ENCODE measurements around the gene NAA15.
"Not testable (repeated sequence)": the region's sequence is repeated elsewhere in the genome, so short reads cannot be mapped to it uniquely, and the experiment has no call there.

The NAA15 gene

GRCh38 chr4:139368998-139369397 is 67.7 kb downstream of the NAA15 start:
- no peak for DNase-seq

- no peak for DNase-seq
These were observed 72.9 kb downstream of the NAA15 start for GRCh38 chr4:139374251-139374650.

- DNase-seq: no peak
These were observed 85.1 kb downstream of the NAA15 start for GRCh38 chr4:139386421-139386820.

GRCh38 chr4:139389102-139389501 is 87.8 kb downstream of the NAA15 start:
- DNase-seq: no peak

GRCh38 chr4:139389991-139390390 is 88.7 kb downstream of the NAA15 start:
- DNase-seq: no peak

- no peak for DNase-seq
These were observed 90.4 kb downstream of the NAA15 start for GRCh38 chr4:139391731-139392130.

- DNase-seq: no peak
These were observed 91.5 kb downstream of the NAA15 start for GRCh38 chr4:139392797-139393196.

GRCh38 chr4:139401368-139401767 is 100.1 kb downstream of the NAA15 start:
- no peak for DNase-seq

GRCh38 chr4:139402436-139402835 is 101.1 kb downstream of the NAA15 start:
- no peak for DNase-seq

- DNase-seq: no peak
These were observed 102.2 kb downstream of the NAA15 start for GRCh38 chr4:139403462-139403861.

- no peak for DNase-seq
These were observed 109.0 kb downstream of the NAA15 start for GRCh38 chr4:139410312-139410711.

GRCh38 chr4:139414671-139415210 is 113.4 kb downstream of the NAA15 start:
- DNase-seq: not testable (repeated sequence)

- no peak for DNase-seq
These were observed 114.9 kb downstream of the NAA15 start for GRCh38 chr4:139416073-139416673.

- no peak for DNase-seq
These were observed 118.1 kb downstream of the NAA15 start for GRCh38 chr4:139419388-139419914.

- DNase-seq: no peak
These were observed 119.3 kb downstream of the NAA15 start for GRCh38 chr4:139420652-139421051.

- no peak for DNase-seq
These were observed 134.8 kb downstream of the NAA15 start for GRCh38 chr4:139436122-139436521.

GRCh38 chr4:139438141-139438540 is 136.8 kb downstream of the NAA15 start:
- DNase-seq: no peak

GRCh38 chr4:139441029-139441428 is 139.7 kb downstream of the NAA15 start:
- no peak for DNase-seq

GRCh38 chr4:139443661-139444060 is 142.4 kb downstream of the NAA15 start:
- no peak for DNase-seq

- not testable (repeated sequence) for DNase-seq
These were observed 143.6 kb downstream of the NAA15 start for GRCh38 chr4:139444881-139445280.

GRCh38 chr4:139447078-139447477 is 145.8 kb downstream of the NAA15 start:
- DNase-seq: not testable (repeated sequence)

GRCh38 chr4:139450586-139450985 is 149.3 kb downstream of the NAA15 start:
- DNase-seq: no peak

- no peak for DNase-seq
These were observed 150.7 kb downstream of the NAA15 start for GRCh38 chr4:139451997-139452396.

- no peak for DNase-seq
These were observed 151.7 kb downstream of the NAA15 start for GRCh38 chr4:139453041-139453370.

All from NCI-H187 treated with DMSO at 0.1 percent for 48 hours (cell line).